Umbilical cord (tissue), 2 donors: ENCODE measurements around the gene MGAT3. TPM values are rescaled to one million over a fixed set of nuclear protein-coding genes. Genes with fewer than 3 reads are reported as not detected.

Experiments used
- DNase-seq: peaks from one replicate; pipeline ENCODE4 v3.0.0-alpha.2; 2015; ENCODE audit warnings: low spot score
- total RNA-seq: library from RNA; depleted of rRNA; stranded (reverse); fragments of >200 nt; gene quantifications from one replicate; pipeline ENCODE4 v1.2.3, GENCODE V29; 2014; ENCODE audit warnings: low replicate concordance; ENCODE audit not compliant: insufficient read depth

Gene MGAT3
- total RNA-seq, 1 donor from 2014 or later = 2.2 TPM

DNA sequence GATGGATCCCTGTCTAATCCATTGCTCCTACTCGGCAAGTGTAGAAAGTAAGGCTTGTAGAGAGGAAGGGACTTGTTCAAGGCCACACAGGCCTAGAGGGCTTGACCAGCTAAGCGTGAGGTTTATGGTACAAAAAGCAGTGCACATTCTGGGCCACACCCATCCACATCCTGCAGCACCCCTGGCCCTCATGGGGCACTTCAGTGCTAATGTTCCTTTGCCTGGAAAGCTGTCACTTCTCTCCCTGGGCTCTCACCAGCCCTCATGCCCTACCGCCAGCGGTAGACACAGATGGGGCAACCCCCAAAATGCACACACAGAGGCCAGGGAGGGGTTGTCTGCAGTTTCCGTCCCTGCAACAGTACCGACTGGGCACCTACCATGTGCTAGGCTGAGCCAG, 7.1 kb upstream of the MGAT3 start:
- DNase-seq = no peak

DNA sequence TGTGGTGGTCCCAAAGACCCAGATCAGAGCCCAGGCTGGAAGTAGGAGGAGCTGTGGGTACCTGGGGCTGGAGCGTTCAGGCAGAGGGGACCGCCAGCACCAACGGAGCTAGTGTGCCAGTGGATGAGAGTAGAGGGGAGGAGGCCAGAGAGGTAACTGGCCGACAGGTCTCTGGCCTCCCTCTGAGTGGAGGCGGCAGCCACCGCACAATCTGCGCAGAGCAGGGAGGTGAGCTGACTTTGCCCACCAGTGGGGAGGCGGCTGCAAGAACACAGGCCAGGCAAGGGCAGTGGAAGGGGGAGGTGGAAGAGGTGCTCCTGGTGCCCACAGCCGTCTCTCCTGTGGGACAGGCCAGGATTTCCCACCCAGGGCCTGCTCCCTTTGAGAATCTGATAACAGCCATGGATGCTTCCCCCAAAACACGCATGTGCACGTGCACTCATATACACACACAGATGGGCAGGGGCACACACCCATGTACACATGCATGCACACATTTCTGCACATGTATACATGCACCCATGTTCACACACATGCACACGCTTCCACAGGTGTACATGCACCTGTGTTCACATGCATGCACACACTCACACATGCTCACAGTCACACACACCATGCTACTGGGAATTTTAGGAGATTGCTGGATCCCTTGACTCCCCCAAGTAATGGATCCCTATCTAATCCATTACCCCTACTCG, 6.4 kb upstream of the MGAT3 start:
- no peak for DNase-seq

DNA sequence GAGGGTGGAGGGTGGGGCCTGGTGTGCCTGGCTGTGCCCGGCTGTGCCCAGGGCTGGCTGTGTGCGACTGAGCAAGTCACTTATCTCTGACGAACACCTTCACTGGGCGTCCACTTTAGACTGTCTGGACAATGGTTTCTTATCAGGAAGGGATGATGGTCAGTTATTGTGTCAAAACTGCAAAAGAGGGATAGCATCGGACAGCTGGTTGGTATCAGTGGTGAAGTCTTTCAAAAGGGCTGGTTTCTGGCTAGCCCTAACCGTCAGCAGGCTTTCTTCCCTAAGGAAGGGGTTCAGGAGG, 4.1 kb upstream of the MGAT3 start:
- no peak for DNase-seq

DNA sequence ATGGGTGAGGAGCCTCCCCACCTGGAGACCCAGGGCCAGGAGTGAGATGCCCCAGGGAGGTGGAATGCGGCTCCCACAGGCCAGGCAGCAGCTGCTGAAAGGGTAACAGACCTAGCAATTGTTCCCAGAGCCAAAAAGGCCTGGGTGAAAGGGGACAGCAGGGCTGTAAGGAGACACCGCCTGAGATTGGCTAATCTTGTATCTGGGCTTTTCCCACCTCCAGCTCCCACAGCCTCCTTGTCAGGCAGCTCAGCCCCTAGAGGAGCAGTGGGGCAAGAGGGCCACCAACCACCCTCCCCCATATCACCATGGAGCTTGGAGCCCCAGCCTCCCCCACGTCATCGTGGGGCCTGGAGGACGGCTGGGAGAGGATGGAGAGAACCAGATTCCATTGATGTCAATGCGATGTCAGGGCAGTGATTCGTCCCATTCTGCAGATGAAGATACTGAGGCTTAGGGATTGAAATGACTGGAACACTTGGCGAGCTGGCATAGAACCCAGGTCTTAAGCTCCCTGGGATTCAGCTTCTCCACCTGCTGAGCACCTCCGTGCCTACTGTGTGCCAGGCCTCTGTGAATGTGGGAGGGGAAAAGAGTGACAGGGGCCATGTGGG, 2.9 kb upstream of the MGAT3 start:
- no peak for DNase-seq

DNA sequence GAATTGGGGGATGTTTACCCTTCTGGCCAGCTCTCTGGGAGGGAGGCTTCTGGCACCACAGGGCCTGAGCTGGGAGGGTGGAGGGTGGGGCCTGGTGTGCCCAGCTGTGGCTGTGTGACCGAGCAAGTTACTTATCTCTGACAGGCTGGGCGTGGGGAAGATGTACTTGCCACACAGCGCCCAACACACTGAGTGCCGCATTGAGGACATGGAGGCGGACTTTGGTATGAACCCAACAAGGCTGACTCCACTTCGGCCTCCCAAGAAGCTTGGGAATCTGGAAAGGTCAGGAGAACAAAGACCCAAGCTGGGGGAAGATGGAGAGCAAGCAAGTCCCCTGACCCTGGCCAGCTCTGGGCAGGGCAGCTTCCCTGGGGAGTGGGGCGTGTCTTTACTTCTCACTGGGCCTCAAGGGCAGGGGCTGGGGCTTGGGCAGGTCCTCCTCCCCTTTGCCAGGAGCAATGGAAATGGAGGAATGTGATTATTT, 2.4 kb upstream of the MGAT3 start:
- no peak for DNase-seq

DNA sequence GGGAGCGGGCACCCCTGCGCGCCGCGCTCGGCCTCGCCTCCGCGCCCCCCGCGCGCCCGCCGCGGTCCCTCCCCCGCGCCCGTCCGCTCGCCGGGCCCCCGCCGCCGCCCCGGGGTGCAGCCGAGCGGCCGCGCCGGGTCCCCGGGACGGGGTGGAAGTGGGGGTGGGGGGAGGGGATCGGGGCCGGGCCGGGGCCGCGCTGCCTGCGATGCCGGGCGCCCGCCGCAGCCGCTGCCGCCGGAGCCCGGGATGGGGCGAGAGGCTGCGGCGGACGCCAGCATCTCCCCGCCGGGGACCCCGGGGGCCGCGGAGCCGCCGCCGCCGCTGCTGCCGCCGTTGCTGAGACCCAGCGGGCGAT, 365 bp downstream of the MGAT3 start:
- DNase-seq = no peak

DNA sequence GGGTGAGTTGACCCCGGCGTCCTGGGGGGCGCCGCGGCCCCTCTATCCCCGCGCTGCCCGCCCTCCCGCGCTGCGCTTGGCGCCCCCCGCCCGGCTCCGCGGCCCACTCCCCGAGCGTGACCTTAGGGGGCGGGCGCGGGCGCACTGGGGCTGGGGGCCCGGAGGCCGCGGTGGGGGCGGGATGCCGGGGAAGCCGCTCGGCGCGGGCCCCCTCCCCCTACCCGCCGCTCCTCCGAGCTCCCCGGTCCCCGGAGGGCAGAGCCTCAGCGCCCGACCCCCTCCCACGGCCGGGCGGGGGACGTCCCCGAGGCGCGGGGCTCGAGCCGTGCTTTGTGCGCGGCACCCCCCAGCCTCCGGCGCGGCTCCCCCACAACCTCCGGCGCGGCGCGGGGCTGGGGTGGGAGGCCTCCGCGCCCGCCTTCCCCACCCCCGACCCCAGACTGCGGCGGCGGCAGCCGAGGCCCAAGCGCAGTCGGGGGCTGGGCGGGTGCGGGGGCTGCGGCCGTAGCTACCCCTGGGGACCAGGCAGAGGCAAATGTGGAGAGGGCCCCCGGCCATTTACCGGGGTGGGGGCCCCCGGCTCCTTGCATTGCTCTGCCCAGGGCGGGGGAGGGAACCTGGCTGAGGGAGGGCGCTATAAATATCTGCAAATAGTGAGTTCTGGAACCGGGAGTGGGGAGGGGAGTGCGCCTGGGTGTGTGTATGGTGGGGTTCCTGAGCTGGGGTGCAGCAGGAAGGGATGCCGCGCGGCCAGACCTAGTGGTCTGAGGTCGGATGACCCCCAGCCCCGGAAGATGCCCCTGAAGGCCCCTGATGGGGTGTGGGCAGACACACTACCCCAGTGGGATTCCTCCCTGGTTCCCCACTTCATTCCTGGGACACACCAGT, 988 bp downstream of the MGAT3 start:
- DNase-seq = no peak

DNA sequence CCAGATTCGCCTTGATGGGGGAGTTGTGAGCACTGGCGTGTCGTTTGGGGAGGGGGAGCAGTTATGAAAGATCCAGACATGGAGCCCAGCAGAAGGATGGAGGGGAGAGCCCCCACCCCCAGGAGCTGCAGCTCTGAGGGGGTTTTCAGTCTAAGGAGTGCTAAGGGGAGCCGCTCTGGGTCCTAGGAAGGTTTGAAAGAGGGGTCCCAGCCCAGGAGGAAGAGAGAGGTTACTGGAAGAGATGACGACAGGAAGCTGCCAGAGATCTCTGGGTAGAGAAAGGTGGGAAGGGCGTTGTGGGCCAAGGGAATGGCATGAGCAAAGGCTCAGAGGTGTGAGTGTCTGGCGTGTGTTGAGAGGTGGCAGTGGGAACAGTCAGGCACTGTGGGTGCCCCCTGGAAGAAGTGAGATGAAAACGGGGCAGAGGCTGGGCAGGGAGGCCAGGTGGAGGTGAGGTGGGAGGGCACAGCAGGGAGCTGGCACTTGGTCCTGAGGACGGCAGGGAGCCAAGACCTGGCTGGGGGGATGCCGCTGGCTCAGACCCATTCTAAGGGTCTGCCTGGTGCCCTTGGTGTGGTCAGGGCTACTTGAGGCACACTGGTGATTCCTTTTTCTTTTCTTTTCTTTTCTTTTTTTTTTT, 1.8 kb downstream of the MGAT3 start:
- DNase-seq = no peak

DNA sequence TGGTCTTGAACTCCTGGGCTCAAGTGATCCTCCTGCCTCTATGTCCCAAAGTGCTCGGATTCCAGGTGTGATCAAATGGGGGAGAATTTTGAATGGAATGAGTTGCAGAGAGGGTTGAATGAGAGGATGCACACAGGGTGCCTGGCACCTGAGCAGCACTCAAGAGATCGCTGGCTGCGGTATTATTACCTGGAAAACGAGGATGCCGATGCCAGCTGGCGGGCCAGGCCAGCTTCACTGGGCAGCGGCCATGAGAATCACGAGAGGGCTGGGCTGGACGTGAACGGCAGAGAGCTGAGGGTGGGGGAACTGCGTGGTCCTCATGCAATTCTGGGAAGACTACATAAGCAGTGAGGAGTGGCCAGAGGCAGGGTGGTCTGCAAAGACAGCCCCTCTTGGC, 2.9 kb downstream of the MGAT3 start:
- DNase-seq = no peak

DNA sequence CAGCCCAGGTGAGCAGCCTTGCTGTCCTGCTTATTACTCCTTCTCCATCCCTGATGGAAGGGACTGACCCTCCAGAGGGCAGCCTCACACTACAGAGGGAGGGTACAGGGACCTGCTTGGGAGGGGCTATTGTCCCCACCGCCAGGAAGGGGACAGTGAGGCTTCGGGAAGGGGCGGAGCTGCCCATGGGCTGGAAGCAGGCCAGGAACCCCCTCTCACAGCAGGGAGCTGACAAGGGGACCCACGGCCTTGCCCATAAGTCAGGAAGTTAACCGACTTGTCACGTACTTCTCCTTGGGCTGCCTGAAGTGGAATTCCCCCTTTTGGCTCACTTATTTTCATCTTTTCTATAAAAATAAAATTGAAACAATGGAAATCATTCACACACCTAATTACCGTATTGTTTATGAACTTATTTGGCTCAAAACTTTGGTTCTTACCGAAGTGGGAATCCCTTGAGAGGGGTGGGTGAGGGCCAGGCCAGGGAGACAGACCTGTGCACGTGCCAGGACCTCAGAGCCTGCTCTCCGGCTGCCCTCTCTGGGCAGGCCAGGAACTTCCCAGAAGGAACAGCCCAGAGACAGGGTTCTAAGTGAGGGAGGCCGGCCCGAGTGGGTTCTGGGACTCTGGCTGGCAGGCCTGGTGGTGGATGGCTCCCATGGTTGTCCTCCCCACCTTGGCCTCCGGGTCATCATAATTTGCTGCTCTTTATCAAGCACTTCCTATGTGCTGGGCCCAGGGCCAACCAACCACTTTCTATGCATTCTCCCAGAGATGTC, 5.8 kb downstream of the MGAT3 start:
- no peak for DNase-seq

DNA sequence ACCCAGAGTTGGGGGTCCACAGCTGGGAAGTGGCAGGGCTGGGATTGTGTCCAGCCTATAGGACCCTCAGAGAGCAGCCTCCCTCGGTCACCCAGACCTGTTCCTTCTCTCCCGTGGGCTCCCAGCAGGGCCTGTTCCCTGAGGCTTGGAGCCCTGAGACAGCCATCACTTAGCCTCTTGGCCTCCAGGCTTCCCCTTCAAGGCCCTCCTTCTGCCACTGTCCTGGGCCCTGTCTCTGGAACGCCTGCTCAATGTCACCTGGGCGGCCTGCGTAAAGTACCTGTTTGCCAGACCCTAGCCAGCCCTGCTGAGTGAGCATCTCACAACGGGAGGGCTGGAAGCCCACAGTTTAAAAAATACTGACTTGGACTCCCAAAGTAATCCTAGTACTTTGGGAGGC, 6.5 kb downstream of the MGAT3 start:
- no peak for DNase-seq

DNA sequence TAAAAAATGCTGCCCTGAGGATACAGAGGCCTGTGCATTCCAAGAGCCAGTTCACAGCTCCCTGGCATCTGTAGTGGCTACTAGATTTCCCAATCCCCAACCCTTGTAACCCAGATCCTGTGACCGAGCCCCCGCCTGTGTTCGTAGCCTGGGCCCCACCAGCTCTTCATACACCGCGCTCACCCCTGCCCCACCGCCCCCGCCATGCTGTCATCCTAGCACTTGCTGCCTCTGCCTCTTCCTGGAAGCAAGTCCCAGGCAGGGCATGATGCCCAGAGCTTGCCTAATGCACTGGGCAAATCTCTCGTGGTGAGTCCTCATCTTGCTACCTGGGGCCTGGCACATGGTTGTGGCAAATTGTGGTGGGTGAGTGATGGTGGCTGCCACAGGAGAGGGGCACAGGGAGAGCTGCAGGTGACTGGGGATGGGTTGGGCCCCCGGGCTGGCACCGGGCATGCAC, 7.1 kb downstream of the MGAT3 start:
- DNase-seq = no peak

DNA sequence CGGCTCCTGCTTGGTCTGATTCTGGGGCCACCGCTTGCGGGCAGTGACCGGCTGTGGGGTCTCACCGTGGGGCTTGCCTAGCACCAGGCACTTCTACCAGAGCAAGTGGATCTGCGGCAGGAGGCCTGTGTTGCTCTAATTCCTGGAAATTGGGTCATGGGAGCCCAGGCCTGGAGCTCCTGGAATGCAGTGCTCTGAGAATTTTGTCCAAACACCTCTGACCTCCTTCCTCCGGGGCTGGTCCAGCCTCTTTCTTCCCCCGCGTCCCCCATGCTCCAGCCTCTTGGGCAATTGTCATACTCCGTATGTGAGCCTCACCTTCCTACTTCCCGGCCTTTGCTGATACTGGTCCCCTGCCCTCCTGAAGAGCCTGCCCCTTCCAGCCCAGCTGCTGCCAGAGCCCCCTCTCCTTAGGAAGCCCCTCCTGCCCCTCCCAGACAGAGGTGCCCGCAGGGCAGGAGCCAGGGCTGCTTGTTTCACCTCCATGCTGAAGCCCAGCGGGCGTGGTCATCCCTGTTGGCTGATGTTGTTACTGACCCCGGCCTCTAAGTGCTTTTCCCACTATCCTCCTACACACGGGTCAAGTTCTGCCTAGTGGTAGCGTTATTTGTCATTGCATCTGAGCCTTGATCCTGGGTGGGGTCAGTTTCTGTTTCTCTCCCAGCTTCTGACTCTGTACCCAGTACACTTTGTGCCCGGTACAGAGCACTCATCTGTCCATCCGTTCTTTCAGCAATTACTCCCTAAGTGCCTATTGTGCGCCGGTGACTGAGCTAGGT, 9.6 kb downstream of the MGAT3 start:
- DNase-seq = no peak

DNA sequence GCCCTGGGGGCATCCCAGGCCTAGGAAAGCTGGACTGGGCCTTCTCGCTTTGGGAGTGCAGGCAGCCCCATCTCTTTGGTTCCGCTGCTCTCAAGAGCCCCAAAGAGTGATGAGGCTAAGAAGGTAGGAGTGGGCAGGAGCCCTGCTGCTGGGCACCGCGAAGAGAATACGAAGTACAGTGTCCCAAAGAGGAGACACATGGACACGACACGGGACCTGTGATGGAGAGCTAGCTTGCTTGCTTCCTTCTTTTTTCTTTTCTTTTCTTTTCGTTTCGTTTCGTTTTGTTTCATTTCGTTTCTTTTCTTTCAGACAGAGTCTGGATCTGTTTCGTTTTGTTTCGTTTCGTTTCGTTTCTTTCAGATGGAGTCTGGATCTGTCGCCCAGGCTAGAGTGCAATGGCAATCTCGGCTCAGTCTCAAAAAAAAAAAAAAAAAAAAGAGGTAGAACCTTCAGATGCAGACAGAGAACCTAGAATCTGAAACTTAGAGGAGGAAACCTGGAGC, 10.6 kb downstream of the MGAT3 start:
- DNase-seq = no peak

DNA sequence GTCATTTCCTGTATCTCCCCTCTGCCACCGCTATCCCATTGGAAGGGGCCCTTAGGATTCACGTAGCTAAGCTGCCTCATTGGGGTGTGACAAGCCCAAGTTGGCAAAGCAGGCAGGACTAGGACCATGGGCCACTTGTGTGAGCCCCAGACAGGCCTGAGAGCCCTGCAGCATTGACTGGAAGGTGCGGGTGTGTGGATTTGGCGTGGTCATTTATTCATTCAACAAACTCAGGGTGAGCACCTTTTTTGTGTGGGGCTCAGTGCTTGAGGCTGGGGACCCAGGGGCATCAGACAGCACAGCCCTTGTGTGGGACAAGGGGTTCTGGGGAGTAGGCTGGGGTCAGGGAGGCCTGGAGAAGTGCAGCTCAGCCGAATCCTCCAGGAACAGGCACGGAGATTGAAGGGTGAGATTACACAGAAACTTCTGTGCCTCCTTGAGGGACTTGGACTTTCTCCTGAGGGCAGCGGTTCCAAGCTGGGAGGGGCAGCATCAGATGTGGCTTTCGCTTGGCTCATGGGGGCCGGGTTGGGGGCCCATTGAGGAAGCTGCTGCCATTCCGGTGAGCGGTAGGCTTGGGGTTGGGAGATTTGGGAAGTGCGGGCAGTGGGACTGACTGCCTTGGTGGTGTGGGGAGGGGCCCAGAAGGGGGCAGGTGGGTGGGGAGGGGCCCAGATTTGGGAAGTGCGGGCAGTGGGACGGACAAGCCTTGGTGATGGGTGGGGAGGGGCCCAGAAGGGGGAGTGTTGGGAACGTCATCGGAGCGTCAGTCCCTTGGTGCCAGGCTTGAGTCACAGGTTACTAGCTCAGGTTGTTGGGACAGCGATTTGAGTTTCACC, 11.9 kb downstream of the MGAT3 start:
- DNase-seq = peak; percentile 42

DNA sequence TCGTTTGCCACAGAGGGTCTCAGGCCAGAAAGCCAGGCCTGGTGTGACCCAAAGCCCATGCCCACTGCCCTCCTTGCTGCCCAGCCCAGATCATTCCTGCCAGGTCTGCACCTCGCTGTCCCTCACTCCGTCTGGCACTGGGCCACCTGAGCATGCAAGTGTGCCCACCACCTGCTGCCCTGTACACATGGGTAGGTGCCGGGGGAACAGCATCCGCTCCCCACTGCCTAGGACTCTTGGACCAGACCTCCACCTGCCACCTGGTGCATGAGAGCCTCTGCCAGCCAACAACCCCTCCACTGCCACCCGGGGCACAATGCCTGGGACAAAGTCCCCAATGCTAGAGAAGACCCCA, 12.5 kb downstream of the MGAT3 start:
- no peak for DNase-seq

DNA sequence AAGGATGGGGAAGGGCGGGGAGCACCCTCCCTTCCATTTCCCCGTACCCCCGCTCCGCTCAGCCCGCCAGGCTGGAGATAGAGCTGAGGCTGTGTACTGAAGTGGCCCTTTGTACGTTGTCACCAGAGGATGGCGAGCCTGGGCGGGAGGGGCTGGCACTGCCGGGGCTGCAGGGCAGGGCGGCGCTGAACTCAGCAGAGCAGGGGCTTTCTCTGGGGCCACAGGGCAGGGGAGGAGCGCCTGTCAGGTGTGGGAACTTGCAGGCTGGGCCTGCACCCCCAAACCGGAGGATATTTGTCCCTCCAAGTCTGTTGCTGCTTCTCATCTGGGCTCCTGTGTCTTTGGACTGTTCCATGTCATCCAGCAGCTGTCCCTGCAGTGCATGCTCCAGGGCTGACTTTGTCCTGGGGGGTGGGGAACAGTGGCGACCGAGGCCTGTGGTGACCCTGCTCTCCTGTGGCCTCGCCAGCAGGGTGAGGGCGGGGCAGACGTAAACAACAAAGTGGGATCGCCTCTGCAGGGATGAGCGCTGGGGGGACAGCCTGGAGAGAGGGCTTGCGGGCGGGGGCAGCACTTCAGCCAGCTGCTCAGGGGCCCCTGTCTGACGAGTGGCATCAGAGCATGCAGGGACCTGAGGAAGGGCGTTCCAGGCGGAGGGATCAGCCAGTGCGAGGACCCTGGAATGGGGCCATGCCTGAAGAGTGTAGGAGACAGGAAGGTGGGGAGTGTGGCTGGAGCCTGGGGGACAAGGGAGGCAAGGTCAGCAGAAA, 13.1 kb downstream of the MGAT3 start:
- DNase-seq = peak; percentile 35

DNA sequence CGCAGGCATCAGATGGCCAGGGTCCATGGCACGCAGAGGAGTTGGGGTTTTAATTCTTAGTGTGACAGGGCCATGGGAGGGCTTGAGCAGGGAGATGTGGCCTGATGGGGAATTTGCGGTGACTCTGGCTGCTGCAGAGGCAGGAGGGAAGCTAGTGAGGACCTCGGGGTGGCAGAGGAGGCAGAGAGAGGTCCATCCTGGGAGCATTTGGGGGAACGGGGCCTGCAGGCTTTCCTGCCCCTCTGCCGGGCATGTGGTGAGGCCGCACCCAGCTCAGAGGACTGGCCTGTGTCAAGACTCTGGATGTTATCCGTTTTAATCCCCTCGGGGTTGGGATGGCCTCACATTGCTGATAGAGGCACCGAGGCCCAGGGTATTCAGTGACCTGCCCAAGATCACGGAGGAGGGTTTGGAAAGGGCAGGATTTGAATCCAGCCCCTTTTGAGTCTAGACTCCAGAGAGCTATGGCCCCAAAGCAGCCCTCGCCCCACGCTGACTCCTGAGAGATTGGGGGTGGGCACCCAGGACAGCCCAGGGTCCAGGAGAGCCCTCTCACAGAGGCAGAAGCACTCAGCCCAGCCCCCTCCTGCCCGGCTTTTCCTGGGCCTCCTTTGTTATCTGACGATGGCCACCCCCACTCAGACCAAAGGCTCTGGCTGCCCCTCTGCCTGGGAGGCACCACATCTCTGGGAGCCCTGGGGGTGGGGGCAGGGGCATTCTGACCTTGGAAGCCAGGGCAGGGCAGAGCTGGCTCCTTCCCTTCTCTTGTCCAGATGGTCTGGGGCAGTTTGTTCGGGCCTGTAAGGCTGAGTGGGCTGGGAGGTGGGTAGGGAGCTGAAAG, 13.9 kb downstream of the MGAT3 start:
- DNase-seq = peak; percentile 93
